Activated CD8-positive, alpha-beta memory T cell treated with anti-CD3 and anti-CD28 coated beads for 48 hours (primary cell): ENCODE measurements around the gene RCSD1.
A peak's percentile ranks its signal among the peaks of the same experiment; 100 is the strongest.
"Not testable (repeated sequence)": the region's sequence is repeated elsewhere in the genome, so short reads cannot be mapped to it uniquely, and the experiment has no call there.

Experiments
- DNase-seq, 3 experiments: peaks; one replicate each; pipeline ENCODE4 v3.0.0-alpha.2; 2020; ENCODE audit warnings: low read depth in 2 of 3, low spot score in 2 of 3

RCSD1 gene, protein sequence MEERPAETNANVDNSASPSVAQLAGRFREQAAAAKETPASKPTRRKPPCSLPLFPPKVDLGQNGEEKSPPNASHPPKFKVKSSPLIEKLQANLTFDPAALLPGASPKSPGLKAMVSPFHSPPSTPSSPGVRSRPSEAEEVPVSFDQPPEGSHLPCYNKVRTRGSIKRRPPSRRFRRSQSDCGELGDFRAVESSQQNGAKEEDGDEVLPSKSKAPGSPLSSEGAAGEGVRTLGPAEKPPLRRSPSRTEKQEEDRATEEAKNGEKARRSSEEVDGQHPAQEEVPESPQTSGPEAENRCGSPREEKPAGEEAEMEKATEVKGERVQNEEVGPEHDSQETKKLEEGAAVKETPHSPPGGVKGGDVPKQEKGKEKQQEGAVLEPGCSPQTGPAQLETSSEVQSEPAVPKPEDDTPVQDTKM

DNA sequence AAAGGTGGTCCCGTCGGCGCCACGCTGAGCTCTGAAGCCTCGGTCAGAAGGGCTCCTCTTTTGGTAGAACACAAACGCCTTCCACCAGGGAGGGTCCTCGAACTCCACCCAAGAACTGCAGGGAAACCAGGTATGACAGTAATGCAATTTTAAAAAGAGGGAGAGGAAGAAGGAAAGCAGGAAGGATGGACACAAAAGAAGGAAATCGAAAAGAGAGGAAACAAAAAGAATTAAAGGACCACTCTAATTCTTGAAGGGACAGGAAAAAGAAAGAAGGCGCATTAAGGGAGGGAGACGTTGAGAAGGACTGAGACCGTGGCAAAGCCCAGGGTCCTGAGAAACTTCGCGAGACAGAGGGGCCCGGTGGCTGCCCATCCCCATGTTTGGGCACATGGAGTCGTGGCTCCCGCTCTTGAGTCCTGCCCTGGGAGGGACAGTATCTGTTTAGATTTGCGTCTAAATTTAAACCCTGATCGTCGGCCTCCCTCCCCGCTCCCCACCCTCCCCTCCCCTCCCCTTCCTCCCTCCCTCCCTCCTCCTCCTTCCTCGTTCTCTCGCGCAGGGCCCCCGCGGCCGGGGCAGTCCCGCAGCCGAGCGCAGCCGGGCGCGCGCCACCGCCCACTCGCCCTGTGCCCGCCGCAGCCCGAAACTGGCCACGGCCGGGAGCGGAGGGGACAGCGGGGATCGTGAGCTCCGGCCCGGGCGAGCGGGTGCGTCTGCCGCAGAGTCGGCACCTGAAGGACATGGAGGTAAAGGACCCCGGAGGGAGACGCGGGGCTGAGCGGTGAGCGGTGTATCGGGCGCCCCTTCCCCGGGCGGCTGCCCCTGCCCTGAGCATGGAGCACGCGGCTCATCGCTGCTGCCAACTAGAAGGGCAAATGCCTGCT, at the start of gene RCSD1:
Gene RCSD1, plus strand, starts transcription at position 552 of the 887 bp plus-strand sequence. Its CDS starts 192 bp downstream, at position 744.
- peak in 2 of 3 experiments; percentile 28 to 53 for DNase-seq

DNA sequence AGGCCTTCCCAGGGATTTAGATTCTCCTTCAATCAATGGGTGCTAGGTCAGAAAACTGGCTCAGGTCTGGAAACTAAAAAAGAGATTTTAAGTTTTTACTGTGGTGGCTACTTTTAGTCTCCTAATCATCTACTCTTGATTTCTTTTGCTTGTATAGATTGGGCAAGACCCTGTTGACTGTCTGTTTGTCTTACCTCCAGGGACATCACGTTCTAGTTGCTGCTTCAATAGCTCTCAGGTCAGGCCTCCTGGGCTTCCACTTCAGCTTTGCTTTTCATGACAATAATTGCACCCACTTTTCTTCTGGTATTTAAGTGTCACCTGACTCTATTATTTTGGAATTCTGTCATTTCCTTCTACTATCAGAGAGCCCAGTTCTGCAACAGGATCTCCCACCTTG, 48.0 kb upstream of the RCSD1 start:
- no peak for DNase-seq

GRCh38 chr1:167582722-167583121, 47.3 kb upstream of the RCSD1 start:
- no peak for DNase-seq

DNA sequence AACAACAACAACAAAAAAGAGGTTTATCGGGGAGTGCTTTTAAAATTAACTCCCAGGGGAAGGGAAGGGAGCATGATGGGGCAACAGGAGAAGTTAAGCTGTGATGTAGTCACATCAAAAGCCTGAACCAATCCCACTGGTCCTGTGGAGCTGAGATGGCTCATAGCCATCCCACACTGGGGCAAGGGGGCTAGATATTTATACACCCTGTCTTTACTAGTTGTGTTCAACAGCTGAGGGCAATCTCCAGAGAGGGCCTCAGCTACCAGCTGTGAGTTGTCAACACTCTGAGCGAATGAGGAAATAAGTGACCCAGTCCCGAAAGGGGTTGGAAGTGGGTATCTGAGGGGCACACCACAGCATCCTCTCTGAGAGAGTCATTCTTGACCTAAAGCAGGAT, 45.5 kb upstream of the RCSD1 start:
- DNase-seq = no peak

- no peak for DNase-seq
Measured at GRCh38 chr1:167587342-167587741, 42.7 kb upstream of the RCSD1 start.

- no peak for DNase-seq
Measured at GRCh38 chr1:167587872-167588271, 42.2 kb upstream of the RCSD1 start.

GRCh38 chr1:167588361-167588760, 41.7 kb upstream of the RCSD1 start:
- no peak for DNase-seq

DNA sequence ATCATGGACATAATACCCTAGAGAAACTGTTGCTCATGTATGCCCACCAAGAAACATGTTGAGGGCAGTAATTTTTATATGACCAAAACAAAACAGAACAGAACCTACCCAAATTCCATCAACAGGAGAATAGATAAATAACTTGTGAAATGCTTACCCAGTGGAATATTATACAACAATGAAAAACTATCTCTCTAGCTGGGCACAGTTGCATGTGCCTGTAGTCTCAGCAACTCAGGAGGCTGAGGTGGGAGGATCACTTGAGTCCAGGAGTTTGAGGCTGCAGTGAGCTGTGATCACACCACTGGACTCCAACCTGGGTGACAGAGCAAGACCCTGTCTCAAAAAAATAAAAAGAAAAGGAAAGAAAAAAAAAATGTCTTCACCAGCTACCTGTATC, 37.6 kb upstream of the RCSD1 start:
- DNase-seq = no peak

DNA sequence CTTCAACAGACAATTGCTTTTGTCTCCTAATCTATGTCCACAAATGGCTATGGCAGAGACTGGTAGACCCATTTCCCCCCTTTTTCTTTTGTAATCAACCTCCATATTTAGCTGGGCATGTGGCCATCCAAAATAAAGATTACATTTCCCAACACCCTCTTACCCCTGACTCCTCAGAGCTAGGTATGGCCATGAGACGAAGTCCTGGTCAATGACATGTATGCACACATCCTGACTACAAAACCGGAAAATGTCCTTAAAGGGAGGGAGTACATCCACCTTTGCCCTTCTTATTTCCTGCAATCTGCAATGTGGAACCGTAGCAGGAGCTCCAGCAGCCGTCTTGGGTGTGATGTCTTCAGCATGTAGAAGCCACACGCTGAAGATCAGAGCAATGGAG, 36.2 kb upstream of the RCSD1 start:
- no peak for DNase-seq

- DNase-seq = no peak
Measured at GRCh38 chr1:167594822-167595221, 35.2 kb upstream of the RCSD1 start.

DNA sequence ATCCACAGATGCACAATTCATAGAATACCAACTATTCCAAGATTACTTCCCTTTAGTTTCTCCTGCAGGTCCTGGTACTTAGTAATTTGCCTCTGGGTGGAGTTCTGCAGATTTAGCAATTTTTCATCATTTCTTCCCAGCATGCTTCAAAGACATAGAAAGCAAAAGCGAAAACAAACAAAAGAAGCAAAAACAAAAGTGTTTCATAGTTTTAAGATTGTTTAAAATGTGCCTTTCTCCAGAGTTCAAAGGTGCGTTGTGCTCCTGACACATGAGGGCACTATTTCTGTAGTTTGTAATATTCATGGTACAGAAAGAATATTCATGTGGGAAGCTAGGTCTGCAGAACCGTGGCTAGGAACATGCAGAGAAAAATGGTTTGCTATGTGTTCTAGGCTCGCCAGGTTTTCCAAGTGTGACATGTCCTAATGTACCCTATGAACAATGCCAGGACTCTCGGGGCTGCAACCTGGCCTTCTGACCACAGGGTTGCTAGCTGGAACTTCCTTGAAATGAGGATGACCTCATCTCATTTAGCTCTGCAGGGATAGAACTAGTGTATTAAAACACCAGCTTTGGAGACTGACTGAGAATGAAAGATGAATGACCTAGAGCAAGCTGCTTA, 30.0 kb upstream of the RCSD1 start:
- no peak for DNase-seq

GRCh38 chr1:167601442-167602383, 28.3 kb upstream of the RCSD1 start:
- DNase-seq = no peak

- DNase-seq = no peak
Measured at GRCh38 chr1:167602840-167603239, 27.2 kb upstream of the RCSD1 start.

DNA sequence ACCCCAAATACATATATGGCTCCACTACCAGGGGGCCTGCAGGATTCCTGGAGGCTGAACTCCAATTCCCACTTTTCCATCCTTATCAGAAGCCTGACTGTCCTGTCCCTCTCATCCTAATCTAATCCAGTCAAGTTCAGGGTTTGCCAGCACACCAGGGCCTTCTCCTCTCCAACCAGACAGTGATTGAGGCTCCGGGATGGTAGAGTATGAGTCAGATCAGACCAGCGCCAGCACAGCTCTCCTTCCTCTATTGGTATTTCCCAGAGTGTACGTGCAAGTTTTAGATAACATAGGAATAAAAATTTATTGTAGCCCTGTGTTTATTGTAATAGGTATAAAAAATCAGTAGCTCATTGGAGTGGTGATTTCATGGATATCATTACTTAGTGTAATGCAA, 24.5 kb upstream of the RCSD1 start:
- DNase-seq = no peak

GRCh38 chr1:167611983-167612382, 18.0 kb upstream of the RCSD1 start:
- DNase-seq = no peak

GRCh38 chr1:167612587-167613385, 17.2 kb upstream of the RCSD1 start:
- DNase-seq = no peak

- DNase-seq = not testable (repeated sequence)
Measured at GRCh38 chr1:167613984-167614383, 16.0 kb upstream of the RCSD1 start.

DNA sequence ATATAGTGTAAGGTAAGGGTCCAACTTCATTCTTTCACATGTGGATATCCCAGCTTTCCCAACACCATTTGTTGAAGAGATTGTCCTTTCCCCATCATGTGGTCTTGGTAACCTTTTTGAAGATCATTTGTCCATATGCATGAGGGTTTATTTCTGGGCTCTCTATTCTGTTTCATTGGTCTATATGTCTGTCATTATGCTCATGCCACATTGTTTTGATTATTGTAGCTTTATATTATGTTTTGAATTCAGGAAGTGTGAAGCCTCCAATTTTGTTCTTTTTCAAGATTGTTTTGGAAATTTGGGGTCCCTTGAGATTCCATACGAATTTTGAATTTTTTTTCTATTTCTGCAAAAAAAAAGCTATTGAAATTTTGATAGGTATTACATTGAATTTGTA, 15.2 kb upstream of the RCSD1 start:
- DNase-seq = no peak

DNA sequence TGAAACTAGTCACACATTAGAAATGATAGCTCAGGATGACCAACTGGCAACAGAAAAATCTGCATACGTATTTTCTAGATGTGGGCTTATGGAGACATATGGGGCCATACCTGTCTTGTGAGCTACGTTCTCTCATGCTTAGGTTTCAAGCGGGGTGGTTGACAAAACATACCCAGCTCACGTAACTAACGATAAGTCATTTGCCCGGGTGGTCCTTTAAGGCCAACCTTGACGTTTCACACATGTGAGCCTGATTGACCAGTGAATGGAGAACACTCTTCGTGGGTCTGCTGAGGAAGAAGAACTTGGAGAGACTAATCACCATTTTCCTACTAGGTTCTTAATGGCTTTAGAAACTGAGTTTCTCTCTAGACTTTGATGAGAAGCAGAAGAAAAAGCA, 13.5 kb upstream of the RCSD1 start:
- DNase-seq = no peak
